ENCODE data around the gene ANKRD39. TPM values are rescaled to one million over a fixed set of nuclear protein-coding genes. Genes with fewer than 3 reads are reported as not detected.

Gene ANKRD39
- total and polyA plus RNA-seq, 9 of the 15 experiments (the other 6 are each of a cell fraction or from before 2014, with no cell fraction given), result 8.2 to 33.1 (median 23.8) TPM

DNA sequence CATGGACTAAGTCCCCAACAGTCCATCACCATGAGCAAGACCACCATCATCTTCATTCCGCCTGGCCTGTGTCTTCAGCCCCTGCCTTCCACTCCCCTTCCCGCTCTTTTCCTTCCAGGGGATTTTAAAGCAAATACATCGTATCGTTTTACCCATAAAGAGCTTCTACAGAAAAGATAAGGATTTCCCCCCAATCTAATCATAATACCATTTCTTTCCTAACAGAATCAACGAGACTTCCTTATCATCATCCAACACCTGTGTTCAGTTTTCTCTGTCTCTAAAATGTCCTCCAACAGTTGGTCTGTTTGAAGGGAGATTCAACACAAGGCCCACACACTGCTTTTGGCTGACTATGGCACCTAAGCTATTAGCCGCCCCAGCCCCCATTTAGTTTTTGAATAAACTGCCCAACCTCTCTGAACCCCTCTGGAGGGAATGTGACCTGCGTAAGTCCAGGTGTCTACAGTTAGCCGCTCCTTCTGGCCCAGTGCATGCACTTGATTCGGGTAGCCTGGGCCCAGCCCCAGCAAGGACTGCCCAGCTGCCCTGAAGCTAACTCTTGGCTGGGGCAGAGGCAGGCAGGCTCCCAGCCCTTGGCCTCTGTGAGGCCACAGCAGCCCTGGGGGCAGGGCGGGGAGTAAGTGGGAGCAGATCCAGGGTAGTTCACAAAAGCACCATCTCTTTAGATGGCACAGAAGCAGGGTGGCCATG, 37.4 kb upstream of the ANKRD39 start (continued):
- TF ChIP-seq, protein P1, sequence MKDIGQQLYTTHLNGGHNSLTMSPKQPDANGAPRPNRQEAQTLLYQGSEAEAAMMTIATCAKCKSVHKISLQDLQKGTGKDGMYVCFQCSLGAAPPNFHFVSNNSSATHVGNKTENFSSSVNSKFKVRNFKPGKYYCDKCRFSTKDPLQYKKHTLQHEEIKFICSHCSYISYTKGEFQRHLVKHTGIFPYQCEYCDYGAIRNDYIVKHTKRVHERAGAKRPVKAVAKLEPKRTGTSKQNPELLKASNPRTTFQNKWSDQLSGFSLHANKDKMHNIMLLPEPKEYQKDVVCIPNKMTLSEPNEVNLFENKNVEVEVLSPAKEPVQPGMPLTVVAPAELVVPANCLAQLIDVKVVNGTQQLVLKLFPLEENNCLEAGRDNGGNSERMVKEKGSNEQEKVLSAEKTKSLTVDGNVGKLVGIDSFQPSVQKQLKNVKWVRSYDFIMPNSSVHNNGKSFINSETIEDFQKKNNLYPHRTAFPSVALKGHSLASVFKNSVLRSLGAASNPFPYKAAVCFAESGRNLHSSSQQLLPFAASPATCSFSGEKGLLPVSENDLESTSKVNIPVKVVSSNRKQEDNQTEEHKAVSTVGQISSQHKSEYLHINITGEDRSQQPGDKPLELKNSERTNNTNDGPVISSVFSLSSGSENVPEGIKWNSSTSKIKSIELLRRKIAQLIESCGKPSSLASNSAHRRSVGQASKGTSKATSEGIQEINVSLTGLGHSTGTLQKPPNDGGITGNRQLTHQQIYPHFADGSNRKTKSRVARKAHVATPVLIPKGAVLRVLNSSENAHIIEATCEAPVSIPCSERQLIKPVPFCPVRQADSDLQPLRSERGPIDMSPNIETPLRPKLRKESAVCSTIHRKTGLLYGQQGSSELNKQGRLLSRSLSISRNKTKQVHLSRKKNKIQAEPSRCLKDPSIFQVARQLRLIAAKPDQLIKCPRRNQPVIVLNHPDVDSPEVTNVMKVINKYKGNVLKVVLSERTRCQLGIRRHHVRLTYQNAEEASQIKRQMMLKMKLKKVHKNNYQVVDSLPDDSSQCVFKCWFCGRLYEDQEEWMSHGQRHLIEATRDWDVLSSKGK (CRISPR knock-in tag; IDR thresholded peaks at IDR 0.05), result no peak
- TF ChIP-seq, protein P2, sequence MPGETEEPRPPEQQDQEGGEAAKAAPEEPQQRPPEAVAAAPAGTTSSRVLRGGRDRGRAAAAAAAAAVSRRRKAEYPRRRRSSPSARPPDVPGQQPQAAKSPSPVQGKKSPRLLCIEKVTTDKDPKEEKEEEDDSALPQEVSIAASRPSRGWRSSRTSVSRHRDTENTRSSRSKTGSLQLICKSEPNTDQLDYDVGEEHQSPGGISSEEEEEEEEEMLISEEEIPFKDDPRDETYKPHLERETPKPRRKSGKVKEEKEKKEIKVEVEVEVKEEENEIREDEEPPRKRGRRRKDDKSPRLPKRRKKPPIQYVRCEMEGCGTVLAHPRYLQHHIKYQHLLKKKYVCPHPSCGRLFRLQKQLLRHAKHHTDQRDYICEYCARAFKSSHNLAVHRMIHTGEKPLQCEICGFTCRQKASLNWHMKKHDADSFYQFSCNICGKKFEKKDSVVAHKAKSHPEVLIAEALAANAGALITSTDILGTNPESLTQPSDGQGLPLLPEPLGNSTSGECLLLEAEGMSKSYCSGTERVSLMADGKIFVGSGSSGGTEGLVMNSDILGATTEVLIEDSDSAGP (CRISPR knock-in tag; IDR thresholded peaks at IDR 0.05), result no peak
- TF ChIP-seq NCOA2 (IDR thresholded peaks at IDR 0.05; ENCODE audit: partially characterized antibody in 2 of 2) (no peak), LCOR (CRISPR knock-in tag; IDR thresholded peaks at IDR 0.05) (0 out of 2 replicates have a peak, but pooled peaks have one; percentile 34), PURB (CRISPR knock-in tag; IDR thresholded peaks at IDR 0.05; ENCODE audit: low read depth) (no peak), NFE2L1 (tag; IDR thresholded peaks at IDR 0.05; ENCODE audit: borderline replicate concordance, low read depth) (no peak), NUFIP1 (IDR thresholded peaks at IDR 0.05; ENCODE audit: partially characterized antibody) (peak; percentile 52), MYC (IDR thresholded peaks at IDR 0.05; ENCODE audit: low read depth, low read length) (peak; percentile 18; the same call in 1 of the 2 replicates), MYC (CRISPR knock-in tag; IDR thresholded peaks at IDR 0.05; ENCODE audit: borderline replicate concordance, low read depth) (no peak), HDAC1 (IDR thresholded peaks at IDR 0.05) (peak; percentile 64 to 73), NCOR1 (IDR thresholded peaks at IDR 0.05) (peak; percentile 94), ATF1 (CRISPR knock-in tag; IDR thresholded peaks at IDR 0.05) (no peak), ATF1 (tag; IDR thresholded peaks at IDR 0.05) (peak; percentile 20; the same call in 1 of the 2 replicates), ATF7 (IDR thresholded peaks at IDR 0.05) (peak; percentile 28; the same call in 1 of the 2 replicates), DPF2 (IDR thresholded peaks at IDR 0.05) (peak; percentile 96), YY1 (IDR thresholded peaks at IDR 0.05; ENCODE audit: borderline replicate concordance in 1 of 3, control insufficient read depth in 1 of 3, extremely low read depth in 1 of 3, insufficient read depth in 3 of 3, insufficient read length in 1 of 3, insufficient replicate concordance in 2 of 3, low read depth in 1 of 3, low read length in 2 of 3) (peak in 1 of 3 experiments; percentile 74), HMGN3 (IDR thresholded peaks at IDR 0.05; ENCODE audit: borderline replicate concordance, extremely low read depth, insufficient read length, low read depth, low read length) (peak; percentile 9)
- TF ChIP-seq, protein P3, sequence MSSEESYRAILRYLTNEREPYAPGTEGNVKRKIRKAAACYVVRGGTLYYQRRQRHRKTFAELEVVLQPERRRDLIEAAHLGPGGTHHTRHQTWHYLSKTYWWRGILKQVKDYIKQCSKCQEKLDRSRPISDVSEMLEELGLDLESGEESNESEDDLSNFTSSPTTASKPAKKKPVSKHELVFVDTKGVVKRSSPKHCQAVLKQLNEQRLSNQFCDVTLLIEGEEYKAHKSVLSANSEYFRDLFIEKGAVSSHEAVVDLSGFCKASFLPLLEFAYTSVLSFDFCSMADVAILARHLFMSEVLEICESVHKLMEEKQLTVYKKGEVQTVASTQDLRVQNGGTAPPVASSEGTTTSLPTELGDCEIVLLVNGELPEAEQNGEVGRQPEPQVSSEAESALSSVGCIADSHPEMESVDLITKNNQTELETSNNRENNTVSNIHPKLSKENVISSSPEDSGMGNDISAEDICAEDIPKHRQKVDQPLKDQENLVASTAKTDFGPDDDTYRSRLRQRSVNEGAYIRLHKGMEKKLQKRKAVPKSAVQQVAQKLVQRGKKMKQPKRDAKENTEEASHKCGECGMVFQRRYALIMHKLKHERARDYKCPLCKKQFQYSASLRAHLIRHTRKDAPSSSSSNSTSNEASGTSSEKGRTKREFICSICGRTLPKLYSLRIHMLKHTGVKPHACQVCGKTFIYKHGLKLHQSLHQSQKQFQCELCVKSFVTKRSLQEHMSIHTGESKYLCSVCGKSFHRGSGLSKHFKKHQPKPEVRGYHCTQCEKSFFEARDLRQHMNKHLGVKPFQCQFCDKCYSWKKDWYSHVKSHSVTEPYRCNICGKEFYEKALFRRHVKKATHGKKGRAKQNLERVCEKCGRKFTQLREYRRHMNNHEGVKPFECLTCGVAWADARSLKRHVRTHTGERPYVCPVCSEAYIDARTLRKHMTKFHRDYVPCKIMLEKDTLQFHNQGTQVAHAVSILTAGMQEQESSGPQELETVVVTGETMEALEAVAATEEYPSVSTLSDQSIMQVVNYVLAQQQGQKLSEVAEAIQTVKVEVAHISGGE (CRISPR knock-in tag; IDR thresholded peaks at IDR 0.05), result peak in 1 of 3 experiments; percentile 28; a peak in 1 of 6 replicates

Measured in K562 (cell line).